ENCODE results near the gene UBE2R2.
"Not testable (repeated sequence)": the region's sequence is repeated elsewhere in the genome, so short reads cannot be mapped to it uniquely, and the experiment has no call there.

DNA sequence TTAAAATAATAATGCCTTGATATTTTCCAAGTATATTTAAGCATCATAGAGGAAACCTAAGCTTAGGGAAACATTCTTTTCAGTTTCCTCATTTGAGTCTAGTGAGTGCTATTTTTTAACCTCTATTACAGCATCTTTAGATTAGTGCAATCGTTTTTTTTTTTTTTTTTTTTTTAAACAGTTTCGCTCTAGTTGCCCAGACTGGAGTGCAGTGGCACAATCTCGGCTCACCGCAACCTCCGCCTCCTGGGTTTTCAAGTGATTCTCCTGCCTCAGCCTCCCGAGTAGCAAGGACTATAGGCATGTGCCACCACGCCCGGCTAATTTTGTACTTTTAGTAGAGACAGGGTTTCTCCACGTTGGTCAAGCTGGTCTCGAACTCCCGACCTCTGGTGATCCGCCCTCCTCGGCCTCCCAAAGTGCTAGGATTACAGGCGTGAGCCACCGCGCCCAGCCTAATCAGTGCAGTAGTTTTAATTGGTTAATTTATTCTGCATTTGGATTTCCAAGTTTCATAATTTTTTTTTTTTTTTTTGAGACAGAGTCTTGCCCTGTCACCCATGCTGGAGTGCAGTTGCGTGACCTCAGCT lies 12.8 kb downstream of the UBE2R2 start:
- not testable (repeated sequence) for TF ChIP-seq POLR2A (IDR thresholded peaks at IDR 0.05)
- TF ChIP-seq, protein P1, sequence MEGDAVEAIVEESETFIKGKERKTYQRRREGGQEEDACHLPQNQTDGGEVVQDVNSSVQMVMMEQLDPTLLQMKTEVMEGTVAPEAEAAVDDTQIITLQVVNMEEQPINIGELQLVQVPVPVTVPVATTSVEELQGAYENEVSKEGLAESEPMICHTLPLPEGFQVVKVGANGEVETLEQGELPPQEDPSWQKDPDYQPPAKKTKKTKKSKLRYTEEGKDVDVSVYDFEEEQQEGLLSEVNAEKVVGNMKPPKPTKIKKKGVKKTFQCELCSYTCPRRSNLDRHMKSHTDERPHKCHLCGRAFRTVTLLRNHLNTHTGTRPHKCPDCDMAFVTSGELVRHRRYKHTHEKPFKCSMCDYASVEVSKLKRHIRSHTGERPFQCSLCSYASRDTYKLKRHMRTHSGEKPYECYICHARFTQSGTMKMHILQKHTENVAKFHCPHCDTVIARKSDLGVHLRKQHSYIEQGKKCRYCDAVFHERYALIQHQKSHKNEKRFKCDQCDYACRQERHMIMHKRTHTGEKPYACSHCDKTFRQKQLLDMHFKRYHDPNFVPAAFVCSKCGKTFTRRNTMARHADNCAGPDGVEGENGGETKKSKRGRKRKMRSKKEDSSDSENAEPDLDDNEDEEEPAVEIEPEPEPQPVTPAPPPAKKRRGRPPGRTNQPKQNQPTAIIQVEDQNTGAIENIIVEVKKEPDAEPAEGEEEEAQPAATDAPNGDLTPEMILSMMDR (IDR thresholded peaks at IDR 0.05 in 4 of 5, conservative IDR thresholded peaks at IDR 0.05 in 1 of 5), result not testable (repeated sequence)
